ENCODE data around the gene BCL2L12.

Gene BCL2L12

GRCh38 chr19:49642492-49643035, 23.2 kb upstream of the BCL2L12 start:
- no peak for DNase-seq

GRCh38 chr19:49643466-49643865, 22.3 kb upstream of the BCL2L12 start:
- no peak for DNase-seq

- DNase-seq, result no peak
Observed at GRCh38 chr19:49645592-49645991, 20.1 kb upstream of the BCL2L12 start.

GRCh38 chr19:49645995-49646394, 19.7 kb upstream of the BCL2L12 start:
- DNase-seq, result no peak

DNA sequence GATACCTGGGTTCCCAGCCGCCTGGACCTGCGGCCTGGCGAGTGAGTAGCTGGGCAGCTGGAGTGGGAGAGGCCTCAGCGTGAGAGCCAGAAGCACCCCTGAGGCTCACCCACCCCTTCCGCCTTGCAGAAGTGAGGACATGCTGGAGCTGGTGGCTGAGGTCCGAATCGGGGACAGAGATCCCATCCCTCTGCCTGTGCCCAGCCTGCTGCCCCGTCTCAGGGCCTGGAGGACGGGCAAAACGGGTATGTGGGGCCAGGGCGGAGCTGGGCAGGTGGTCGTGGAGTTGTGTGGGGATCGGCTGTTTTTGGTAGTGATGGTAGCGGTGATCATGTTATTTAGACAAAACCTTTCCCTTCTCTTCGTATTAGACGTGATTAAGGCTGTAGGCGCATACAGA, 19.1 kb upstream of the BCL2L12 start:
- DNase-seq, result no peak

- DNase-seq, result no peak
Observed at GRCh38 chr19:49651029-49651819, 14.5 kb upstream of the BCL2L12 start.

- DNase-seq, result no peak
Observed at GRCh38 chr19:49651820-49652550, 13.7 kb upstream of the BCL2L12 start.

GRCh38 chr19:49652551-49653465, 12.9 kb upstream of the BCL2L12 start:
- no peak for DNase-seq

DNA sequence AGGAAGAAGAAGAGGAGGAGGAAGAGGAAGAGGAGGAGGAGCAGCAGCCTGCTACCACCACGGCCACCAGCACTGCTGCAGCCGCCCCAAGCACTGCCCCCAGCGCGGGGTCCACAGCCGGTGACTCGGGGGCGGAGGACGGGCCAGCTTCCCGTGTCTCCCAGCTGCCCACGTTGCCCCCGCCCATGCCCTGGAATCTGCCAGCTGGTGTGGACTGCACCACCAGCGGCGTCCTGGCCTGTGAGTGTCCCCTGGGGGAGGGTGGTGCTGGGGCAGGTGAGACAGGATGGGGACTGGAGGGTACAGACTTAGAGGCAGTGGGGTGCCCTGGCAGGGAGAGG, 12.3 kb upstream of the BCL2L12 start:
- DNase-seq, result no peak

DNA sequence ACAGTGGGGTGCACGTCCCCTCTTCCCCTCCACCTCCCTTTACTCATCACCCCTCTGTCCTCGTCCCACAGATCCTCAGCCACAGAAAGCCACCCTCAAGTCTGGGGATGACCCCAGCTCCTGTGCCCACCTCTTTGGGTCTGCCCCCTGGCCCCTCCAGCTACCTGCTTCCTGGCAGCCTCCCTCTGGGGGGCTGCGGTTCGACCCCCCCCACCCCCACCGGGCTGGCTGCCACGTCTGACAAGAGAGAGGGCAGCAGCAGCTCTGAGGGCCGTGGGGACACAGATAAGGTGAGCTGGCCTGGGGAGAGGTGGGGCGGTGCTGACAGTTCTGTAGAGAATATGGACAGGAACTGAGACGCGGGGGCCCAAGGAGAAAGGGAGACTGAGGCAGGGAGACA, 11.2 kb upstream of the BCL2L12 start:
- no peak for DNase-seq

GRCh38 chr19:49655570-49656455, 9.9 kb upstream of the BCL2L12 start:
- DNase-seq, result no peak

DNA sequence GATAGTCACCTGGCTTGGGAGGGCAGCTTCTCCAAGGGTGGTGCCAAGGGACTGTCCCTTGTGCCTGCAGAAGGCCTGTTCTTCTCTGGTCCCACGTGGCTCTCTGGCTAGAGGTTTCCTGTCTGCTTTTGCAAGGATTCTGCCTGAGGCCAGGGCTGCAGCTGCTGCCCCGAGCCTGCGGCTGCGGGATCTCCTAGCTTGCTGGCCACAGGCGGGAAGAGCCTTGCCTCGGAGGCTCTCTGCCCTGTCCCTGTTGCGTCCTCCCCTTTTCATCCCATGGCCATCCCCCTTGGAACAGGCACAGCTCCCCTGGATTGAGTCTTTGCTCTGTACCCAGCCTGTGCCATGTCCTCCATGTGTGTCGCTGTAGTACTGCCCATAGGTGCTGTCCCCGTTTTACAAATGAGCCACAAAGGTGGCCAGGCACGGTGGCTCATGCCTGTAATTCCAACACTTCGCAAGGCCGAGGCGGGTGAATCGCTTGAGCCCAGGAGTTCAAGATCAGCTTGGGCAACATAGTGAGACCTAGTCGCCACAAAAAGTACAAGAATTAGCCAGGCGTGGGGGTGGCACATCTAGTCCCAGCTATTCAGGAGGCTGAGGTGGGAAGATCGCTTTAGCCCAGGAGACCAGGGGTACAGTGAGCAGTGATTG, 9.2 kb upstream of the BCL2L12 start:
- DNase-seq, result no peak

DNA sequence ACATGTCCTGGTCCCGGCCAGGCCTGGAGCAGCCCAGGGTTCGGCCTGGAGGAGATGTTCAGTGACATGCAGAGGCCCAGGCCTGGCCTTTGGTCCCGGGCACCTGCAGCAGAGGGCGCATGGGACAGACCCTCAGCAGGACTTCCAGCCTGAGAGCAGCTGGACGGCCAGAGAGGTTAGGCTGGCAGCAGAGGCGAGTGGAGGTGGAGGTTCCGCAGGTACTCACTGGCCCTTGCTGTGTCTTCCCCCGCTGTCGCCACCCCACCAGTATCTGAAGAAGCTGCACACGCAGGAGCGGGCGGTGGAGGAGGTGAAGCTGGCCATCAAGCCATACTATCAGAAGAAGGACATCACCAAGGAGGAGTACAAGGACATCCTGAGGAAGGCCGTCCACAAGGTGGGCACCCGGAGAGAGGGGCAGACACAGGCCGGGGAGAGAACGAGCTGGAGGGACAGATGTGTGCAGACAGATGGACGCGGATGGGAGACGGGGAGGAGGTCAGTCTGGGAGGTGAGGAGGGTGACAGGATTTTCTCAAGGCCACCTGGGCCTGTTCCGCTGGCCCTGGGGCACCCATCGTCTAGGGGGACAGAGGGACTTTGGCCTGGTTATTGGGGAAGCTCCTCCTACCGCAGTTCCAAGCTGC, 8.1 kb upstream of the BCL2L12 start:
- no peak for DNase-seq

DNA sequence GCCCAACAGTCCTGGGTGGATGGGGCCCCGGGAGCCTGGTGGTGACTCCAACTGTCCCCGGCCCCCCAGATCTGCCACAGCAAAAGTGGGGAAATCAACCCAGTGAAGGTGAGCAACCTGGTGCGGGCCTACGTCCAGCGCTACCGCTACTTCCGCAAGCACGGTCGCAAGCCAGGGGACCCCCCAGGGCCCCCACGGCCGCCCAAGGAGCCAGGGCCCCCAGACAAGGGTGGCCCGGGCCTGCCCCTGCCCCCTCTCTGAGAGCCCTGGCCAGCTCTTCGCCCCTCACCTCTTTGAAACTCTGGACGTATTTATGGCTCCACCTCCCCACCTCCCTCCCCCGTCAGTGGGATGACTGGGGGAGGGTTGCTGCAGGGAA, 7.6 kb upstream of the BCL2L12 start:
- DNase-seq, result no peak

DNA sequence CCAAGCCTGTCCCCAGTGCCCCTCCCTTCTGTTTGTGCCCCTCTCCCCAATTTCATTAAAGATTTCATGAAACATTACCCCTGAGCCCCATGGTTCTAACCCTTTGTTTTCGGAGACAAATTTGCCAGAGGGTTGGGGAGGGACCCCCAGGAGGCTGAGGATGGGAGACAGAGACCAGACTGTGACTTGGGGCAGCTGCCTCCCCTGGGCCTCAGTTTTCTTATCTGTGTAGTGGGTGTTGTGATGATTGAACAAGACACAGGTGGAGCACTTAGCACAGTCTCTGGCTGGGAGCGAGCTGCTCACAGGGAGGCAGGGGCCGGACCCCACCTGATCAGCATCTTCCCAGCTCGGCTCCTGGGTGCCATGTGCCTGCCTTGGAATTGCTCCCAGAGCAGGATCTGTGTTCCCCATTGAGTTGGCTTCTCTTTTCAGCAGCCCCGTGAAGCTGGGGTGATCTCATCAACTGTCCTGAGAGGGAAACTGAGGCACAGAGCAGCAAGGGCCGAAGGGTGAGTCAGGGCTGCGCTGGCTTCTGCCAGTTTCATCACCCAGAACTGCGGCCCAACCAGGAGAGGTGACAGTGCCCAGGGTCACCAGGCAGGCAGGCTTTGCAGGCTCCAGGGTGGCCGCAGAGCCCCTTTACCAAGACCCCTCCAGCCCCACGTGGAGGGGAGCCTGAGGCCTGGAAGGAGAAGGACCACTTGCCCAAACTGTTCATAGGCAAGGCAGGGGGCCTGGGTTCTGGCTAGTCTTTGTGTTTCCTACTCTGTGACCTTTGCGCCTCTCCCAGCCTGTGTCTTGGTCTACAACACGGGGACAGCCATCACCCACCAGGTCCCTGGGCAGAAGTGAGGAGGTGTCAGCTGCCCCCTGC, 6.9 kb upstream of the BCL2L12 start:
- no peak for DNase-seq

DNA sequence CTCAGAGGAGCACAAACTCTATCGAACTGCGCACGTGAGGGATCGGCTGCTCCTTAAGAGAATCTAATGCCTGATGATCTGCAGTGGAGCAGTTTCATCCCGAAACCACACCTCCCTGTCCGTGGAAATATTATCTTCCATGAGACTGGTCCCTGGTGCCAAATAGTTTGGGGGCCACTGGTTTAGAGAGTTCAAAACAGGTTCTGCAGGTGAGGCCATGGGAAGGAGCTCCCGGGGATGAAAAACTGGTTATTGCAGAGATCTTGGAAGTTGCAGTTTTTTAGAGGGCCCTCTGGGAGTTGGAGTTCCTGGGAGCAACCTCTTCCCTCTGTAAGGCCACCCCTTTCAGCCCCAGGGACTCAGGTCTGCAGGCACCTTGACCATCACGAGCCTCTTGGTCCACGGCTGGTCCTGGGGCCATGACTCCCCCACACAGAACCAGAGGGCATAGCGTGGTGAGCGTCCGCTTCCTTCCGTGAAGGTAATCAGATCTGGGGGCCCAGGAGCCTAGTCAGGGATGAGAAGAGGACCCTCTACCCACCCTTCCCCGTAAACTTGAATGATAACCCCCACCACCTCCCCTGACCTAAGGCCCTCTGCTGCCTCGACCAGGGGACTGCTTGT, 5.3 kb upstream of the BCL2L12 start:
- no peak for DNase-seq

GRCh38 chr19:49662011-49662410, 3.7 kb upstream of the BCL2L12 start:
- no peak for DNase-seq

- no peak for DNase-seq
Observed at GRCh38 chr19:49663224-49663623, 2.5 kb upstream of the BCL2L12 start.

All from stimulated activated naive CD4-positive, alpha-beta T cell (primary cell).